K562 (cell line): ENCODE data around the gene CD164. TPM values are rescaled to one million over a fixed set of nuclear protein-coding genes. Genes with fewer than 3 reads are reported as not detected.

ENCODE experiments used
- CAMTA2 ChIP-seq: fragments of 250-450 bp; sonication (Bioruptor Pico); conservative IDR thresholded peaks from 2 replicates; pipeline ENCODE4 v1.5.1; 2022
- CREBBP ChIP-seq: IDR thresholded peaks from one replicate; pipeline ENCODE4 v1.6.1; 2012; ENCODE audit warnings: low read depth, mild to moderate bottlenecking, control low read depth, inconsistent platforms, low read length
- DPF2 ChIP-seq: fragments of 450-650 bp; IDR thresholded peaks from 2 replicates; pipeline ENCODE4 v1.6.1; 2016
- JUNB ChIP-seq: fragments of 450-650 bp; formaldehyde crosslinking; conservative IDR thresholded peaks from 2 replicates; pipeline ENCODE4 v1.4.0; 2020; ENCODE audit warnings: mild to moderate bottlenecking
- NCOA1 ChIP-seq: fragments of 450-650 bp; IDR thresholded peaks from 2 replicates; pipeline ENCODE4 v1.6.1; 2016; ENCODE audit warnings: low read depth
- NCOA6 ChIP-seq: fragments of 450-650 bp; IDR thresholded peaks from 2 replicates; pipeline ENCODE4 v1.6.1; 2017; ENCODE audit warnings: mild to moderate bottlenecking
- RAD21 ChIP-seq, 2 experiments: fragments of 250-450 bp in 1 of 2; fragments of 450-650 bp in 1 of 2; sonication (Bioruptor Pico) in 1 of 2; formaldehyde crosslinking in 1 of 2; IDR thresholded peaks in 1 of 2; conservative IDR thresholded peaks in 1 of 2; 2 replicates each; pipeline versions ENCODE4 v1.4.0 to v1.8.0; 2020 to 2022; ENCODE audit warnings: mild to moderate bottlenecking in 2 of 2, moderate library complexity in 1 of 2
- SRSF3 ChIP-seq: fragments of 200-400 bp; formaldehyde crosslinking; IDR thresholded peaks from 2 replicates; pipeline ENCODE4 v1.6.1; 2016; ENCODE audit warnings: mild to moderate bottlenecking, low read length, moderate library complexity; ENCODE audit not compliant: insufficient read depth
- polyA plus RNA-seq, 8 experiments: library from polyadenylated mRNA; depleted of rRNA in 4 of 8; stranded (reverse) in 5 of 8; unstranded in 3 of 8; fragments of >200 nt; fragmentation: Nextera tagmentation in 2 of 8; fragmentation: Illumina TruSeq in 1 of 8; extraction: Ambion mirVana in 2 of 8; extraction: Trizol in 1 of 8; gene quantifications; 2 replicates each; pipeline versions ENCODE4 v1.2.1 to v1.2.3, GENCODE V29; 2011 to 2014; ENCODE audit warnings: inconsistent platforms in 1 of 8, missing spikeins in 1 of 8
- total RNA-seq, 7 experiments: library from RNA; depleted of rRNA in 6 of 7; stranded (reverse); fragments of >200 nt in 6 of 7; fragmentation: Illumina TruSeq in 2 of 7; extraction: Trizol in 2 of 7; gene quantifications; 2 replicates each; pipeline versions ENCODE4 v1.2.1 to v1.2.3, GENCODE V29; 2011 to 2021; ENCODE audit warnings: low replicate concordance in 1 of 7
- TF ChIP-seq, protein P1 (sequence below): fragments of 450-650 bp; IDR thresholded peaks from 2 replicates; pipeline ENCODE4 v1.6.1; 2016; ENCODE audit warnings: low read depth
- TF ChIP-seq, protein P2 (sequence below): fragments of 250-450 bp; sonication (Bioruptor Pico); IDR thresholded peaks from 2 replicates; pipeline ENCODE4 v1.8.0; 2021; ENCODE audit warnings: mild to moderate bottlenecking, moderate library complexity
- TF ChIP-seq, protein P3 (sequence below): fragments of 250-450 bp; sonication (Bioruptor Pico); IDR thresholded peaks from 2 replicates; pipeline ENCODE4 v1.5.0; 2021
- TF ChIP-seq, protein P4 (sequence below): IDR thresholded peaks from 2 replicates; pipeline ENCODE4 v1.6.1; 2016; ENCODE audit warnings: missing genetic modification characterization, missing compliant biosample characterization
- TF ChIP-seq, protein P5 (sequence below): fragments of 250-450 bp; sonication (Bioruptor Pico); IDR thresholded peaks from 2 replicates; pipeline ENCODE4 v1.4.0; 2020; ENCODE audit warnings: borderline replicate concordance

CD164 gene
- total and polyA plus RNA-seq, 9 of the 15 experiments (the other 6 are each of a cell fraction or from before 2014, with no cell fraction given): 79.5 to 317 (median 165) TPM

DNA sequence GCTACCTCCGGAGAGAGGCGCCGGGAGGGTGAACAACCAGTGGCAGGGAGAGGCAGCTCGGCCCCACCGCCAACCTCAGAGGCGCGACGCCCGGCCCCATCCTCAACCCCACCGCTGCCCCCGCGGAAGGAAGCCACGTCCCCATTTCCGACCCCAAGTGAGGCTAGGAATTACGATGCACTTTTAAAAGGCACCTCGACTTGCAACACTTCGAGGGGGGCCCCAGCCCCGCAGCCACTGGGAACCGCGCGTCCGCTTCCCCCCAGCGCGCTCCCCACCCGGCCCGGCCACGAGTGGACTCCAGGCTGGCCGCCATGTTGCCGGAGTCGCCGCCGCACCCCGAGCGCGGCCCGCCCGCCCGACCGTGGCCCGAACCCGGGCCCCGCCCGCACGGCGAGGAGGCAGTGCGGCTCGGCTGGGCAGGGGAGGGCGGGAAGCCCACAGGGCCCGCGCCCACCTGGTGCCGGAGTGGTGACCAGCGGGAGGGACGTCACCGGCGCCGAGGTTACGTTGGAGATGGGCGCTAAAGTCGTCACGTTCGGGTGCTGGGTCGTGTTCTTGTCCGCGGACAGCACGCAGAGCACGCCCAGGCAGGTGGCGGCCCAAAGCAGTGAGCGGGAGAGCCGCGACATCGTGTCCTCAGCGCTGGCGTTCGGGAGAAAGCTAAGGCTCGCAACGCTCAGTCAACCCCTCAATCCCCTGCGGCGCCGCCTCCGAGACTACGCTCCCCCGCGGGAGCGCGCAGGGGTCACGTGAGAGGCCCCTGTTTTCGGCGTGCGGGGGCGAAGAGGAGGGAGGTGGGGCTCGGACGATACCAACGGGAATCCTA lies at the start of gene CD164 (continued):
- TF ChIP-seq, protein P1, sequence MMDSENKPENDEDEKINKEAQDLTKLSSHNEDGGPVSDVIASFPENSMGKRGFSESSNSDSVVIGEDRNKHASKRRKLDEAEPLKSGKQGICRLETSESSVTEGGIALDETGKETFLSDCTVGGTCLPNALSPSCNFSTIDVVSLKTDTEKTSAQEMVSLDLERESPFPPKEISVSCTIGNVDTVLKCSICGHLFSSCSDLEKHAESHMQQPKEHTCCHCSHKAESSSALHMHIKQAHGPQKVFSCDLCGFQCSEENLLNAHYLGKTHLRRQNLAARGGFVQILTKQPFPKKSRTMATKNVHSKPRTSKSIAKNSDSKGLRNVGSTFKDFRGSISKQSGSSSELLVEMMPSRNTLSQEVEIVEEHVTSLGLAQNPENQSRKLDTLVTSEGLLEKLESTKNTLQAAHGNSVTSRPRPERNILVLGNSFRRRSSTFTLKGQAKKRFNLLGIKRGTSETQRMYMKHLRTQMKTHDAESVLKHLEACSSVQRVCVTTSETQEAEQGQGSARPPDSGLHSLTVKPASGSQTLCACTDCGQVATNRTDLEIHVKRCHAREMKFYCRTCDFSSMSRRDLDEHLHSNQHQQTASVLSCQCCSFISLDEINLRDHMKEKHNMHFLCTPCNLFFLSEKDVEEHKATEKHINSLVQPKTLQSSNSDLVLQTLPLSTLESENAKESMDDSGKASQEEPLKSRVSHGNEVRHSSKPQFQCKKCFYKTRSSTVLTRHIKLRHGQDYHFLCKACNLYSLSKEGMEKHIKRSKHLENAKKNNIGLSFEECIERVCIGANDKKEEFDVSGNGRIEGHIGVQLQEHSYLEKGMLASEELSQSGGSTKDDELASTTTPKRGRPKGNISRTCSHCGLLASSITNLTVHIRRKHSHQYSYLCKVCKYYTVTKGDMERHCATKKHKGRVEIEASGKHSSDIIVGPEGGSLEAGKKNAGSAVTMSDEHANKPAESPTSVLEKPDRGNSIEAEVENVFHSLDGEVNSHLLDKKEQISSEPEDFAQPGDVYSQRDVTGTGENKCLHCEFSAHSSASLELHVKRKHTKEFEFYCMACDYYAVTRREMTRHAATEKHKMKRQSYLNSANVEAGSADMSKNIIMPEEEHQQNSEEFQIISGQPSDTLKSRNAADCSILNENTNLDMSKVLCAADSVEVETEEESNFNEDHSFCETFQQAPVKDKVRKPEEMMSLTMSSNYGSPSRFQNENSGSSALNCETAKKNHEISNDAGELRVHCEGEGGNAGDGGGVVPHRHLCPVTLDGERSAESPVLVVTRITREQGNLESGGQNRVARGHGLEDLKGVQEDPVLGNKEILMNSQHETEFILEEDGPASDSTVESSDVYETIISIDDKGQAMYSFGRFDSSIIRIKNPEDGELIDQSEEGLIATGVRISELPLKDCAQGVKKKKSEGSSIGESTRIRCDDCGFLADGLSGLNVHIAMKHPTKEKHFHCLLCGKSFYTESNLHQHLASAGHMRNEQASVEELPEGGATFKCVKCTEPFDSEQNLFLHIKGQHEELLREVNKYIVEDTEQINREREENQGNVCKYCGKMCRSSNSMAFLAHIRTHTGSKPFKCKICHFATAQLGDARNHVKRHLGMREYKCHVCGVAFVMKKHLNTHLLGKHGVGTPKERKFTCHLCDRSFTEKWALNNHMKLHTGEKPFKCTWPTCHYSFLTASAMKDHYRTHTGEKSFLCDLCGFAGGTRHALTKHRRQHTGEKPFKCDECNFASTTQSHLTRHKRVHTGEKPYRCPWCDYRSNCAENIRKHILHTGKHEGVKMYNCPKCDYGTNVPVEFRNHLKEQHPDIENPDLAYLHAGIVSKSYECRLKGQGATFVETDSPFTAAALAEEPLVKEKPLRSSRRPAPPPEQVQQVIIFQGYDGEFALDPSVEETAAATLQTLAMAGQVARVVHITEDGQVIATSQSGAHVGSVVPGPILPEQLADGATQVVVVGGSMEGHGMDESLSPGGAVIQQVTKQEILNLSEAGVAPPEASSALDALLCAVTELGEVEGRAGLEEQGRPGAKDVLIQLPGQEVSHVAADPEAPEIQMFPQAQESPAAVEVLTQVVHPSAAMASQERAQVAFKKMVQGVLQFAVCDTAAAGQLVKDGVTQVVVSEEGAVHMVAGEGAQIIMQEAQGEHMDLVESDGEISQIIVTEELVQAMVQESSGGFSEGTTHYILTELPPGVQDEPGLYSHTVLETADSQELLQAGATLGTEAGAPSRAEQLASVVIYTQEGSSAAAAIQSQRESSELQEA: no peak
- TF ChIP-seq, protein P2, sequence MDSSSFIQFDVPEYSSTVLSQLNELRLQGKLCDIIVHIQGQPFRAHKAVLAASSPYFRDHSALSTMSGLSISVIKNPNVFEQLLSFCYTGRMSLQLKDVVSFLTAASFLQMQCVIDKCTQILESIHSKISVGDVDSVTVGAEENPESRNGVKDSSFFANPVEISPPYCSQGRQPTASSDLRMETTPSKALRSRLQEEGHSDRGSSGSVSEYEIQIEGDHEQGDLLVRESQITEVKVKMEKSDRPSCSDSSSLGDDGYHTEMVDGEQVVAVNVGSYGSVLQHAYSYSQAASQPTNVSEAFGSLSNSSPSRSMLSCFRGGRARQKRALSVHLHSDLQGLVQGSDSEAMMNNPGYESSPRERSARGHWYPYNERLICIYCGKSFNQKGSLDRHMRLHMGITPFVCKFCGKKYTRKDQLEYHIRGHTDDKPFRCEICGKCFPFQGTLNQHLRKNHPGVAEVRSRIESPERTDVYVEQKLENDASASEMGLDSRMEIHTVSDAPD (CRISPR knock-in tag): no peak
- TF ChIP-seq DPF2 (no peak), JUNB (CRISPR knock-in tag) (no peak), NCOA6 (no peak), CREBBP (no peak), NCOA1 (peak; percentile 43; the same call in 1 of the 2 replicates), RAD21 (CRISPR knock-in tag; conservative IDR thresholded peaks at IDR 0.05 in 1 of 2, IDR thresholded peaks at IDR 0.05 in 1 of 2) (no peak), SRSF3 (no peak), CAMTA2 (CRISPR knock-in tag) (no peak)
- TF ChIP-seq, protein P3, sequence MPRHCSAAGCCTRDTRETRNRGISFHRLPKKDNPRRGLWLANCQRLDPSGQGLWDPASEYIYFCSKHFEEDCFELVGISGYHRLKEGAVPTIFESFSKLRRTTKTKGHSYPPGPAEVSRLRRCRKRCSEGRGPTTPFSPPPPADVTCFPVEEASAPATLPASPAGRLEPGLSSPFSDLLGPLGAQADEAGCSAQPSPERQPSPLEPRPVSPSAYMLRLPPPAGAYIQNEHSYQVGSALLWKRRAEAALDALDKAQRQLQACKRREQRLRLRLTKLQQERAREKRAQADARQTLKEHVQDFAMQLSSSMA (CRISPR knock-in tag): peak; percentile 12; the same call in 1 of the 2 replicates
- TF ChIP-seq, protein P4, sequence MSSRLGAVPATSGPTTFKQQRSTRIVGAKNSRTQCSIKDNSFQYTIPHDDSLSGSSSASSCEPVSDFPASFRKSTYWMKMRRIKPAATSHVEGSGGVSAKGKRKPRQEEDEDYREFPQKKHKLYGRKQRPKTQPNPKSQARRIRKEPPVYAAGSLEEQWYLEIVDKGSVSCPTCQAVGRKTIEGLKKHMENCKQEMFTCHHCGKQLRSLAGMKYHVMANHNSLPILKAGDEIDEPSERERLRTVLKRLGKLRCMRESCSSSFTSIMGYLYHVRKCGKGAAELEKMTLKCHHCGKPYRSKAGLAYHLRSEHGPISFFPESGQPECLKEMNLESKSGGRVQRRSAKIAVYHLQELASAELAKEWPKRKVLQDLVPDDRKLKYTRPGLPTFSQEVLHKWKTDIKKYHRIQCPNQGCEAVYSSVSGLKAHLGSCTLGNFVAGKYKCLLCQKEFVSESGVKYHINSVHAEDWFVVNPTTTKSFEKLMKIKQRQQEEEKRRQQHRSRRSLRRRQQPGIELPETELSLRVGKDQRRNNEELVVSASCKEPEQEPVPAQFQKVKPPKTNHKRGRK: no peak
- TF ChIP-seq, protein P5, sequence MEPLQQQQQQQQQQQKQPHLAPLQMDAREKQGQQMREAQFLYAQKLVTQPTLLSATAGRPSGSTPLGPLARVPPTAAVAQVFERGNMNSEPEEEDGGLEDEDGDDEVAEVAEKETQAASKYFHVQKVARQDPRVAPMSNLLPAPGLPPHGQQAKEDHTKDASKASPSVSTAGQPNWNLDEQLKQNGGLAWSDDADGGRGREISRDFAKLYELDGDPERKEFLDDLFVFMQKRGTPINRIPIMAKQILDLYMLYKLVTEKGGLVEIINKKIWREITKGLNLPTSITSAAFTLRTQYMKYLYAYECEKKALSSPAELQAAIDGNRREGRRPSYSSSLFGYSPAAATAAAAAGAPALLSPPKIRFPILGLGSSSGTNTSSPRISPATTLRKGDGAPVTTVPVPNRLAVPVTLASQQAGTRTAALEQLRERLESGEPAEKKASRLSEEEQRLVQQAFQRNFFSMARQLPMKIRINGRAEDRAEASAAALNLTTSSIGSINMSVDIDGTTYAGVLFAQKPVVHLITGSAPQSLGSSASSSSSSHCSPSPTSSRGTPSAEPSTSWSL (CRISPR knock-in tag): no peak
